ENCODE results near the gene RNF130.
A peak's percentile ranks its signal among the peaks of the same experiment; 100 is the strongest.
"Not testable (repeated sequence)": the region's sequence is repeated elsewhere in the genome, so short reads cannot be mapped to it uniquely, and the experiment has no call there.

Gene RNF130

GRCh38 chr5:180053061-180053602 lies 18.4 kb downstream of the RNF130 start:
- DNase-seq = no peak

- DNase-seq = no peak
These were observed 19.2 kb downstream of the RNF130 start for GRCh38 chr5:180052211-180052818.

GRCh38 chr5:180050121-180050940 lies 21.2 kb downstream of the RNF130 start:
- no peak for DNase-seq

GRCh38 chr5:180049185-180049548 lies 22.4 kb downstream of the RNF130 start:
- DNase-seq = no peak

- no peak for DNase-seq
These were observed 23.9 kb downstream of the RNF130 start for GRCh38 chr5:180047667-180048066.

GRCh38 chr5:180046656-180047055 lies 24.9 kb downstream of the RNF130 start:
- DNase-seq = no peak

GRCh38 chr5:180045889-180046499 lies 25.6 kb downstream of the RNF130 start:
- no peak for DNase-seq

GRCh38 chr5:180043377-180043776 lies 28.2 kb downstream of the RNF130 start:
- DNase-seq = no peak

- no peak for DNase-seq
These were observed 30.0 kb downstream of the RNF130 start for GRCh38 chr5:180041301-180042274.

GRCh38 chr5:180040287-180041214 lies 31.0 kb downstream of the RNF130 start:
- DNase-seq = no peak

- DNase-seq = no peak
These were observed 36.2 kb downstream of the RNF130 start for GRCh38 chr5:180035206-180035931.

GRCh38 chr5:180034564-180034963 lies 37.0 kb downstream of the RNF130 start:
- no peak for DNase-seq

- DNase-seq = no peak
These were observed 44.0 kb downstream of the RNF130 start for GRCh38 chr5:180027459-180028089.

- no peak for DNase-seq
These were observed 44.7 kb downstream of the RNF130 start for GRCh38 chr5:180026734-180027458.

GRCh38 chr5:180026320-180026719 lies 45.2 kb downstream of the RNF130 start:
- DNase-seq = peak; percentile 4

- no peak for DNase-seq
These were observed 49.7 kb downstream of the RNF130 start for GRCh38 chr5:180021900-180022299.

GRCh38 chr5:180020176-180020575 lies 51.4 kb downstream of the RNF130 start:
- no peak for DNase-seq

- DNase-seq = no peak
These were observed 53.1 kb downstream of the RNF130 start for GRCh38 chr5:180018347-180019060.

GRCh38 chr5:180015523-180015922 lies 56.0 kb downstream of the RNF130 start:
- not testable (repeated sequence) for DNase-seq

Data from NCI-H510A treated with DMSO at 0.1 percent for 48 hours (cell line).